Activated CD4-positive, alpha-beta T cell treated with anti-CD3 and anti-CD28 coated beads, Interleukin-10, Interleukin-2, amounts not matched to agents 100 ng/mL and 50 ng/mL, durations not matched to agents 16 hours and 8 hours (primary cell): Measurements from ENCODE around the gene SDCCAG8.
A peak's percentile ranks its signal among the peaks of the same experiment; 100 is the strongest.

Source experiments
- DNase-seq: peaks from one replicate; pipeline ENCODE4 v3.0.0-alpha.2; 2020

The SDCCAG8 gene

GRCh38 chr1:243394601-243395464 lies 139.0 kb downstream of the SDCCAG8 start:
- no peak for DNase-seq

DNA sequence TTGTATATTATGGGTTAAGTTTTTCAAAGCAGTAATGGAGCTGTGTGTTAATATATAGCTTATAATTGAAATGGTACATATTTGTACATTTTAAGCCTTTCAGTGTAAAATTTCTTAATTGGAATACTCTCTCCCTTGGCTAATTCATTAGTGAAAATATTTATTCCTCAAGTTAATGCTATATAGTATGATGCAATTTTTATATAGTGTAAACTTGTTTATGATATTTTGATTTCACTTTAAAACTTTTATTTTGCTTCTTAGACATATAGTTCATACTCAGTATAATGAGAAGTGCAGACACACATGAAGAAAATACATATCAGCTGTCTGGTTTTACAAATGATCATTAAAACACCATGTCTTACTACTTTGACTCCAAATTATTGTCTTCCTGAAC lies 140.6 kb downstream of the SDCCAG8 start:
- no peak for DNase-seq

DNA sequence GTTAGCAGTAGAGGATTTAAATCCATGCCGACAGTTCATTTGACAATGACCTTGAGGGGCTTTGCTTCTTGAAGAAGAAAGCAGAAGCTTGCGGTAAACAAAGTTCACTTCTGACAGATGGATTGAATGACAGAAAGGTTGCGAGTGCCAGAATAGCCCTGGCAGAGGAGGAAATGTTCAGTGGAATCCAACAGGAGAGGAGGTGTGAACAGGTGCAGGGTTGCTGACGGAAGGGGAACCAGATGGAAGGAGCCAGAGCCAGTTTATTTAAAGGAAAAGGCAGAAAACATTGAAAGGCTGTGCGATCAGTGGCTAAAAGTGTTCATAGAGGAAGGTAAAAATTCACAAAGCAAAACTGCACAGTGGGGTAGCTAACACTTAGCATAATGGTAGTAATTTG lies 141.0 kb downstream of the SDCCAG8 start:
- DNase-seq: no peak

DNA sequence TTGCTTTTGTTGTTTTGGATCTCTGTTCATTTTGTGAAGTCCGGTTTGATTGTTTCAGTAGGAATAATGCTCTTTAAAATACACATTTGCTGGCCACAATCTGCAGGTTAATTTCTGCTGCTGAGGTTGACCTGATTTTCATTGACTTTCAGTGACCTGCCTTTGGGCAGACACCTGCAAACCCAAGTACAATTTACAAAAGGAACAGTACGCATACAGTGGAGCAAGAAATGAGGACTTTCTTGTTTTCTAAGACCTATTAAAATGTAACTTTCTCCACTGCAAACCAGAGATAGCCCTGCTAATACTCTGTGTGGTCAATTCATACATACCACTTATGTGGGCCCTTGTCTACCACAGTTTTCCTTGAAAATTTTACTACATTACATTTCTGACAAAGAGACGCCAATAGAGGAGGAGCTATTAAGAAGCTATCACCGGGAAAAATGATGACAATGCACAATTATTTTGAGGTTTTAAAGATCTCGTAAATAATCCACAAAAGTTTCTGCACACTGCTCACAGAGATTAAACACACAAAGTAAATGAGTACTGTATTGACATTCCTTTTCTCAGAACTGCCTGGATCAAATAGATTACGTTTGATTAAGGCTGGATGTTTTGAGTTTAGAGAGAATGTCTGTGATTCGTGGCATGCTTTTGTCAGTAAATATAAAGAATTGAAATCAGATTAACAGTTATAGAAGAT lies 141.9 kb downstream of the SDCCAG8 start:
- no peak for DNase-seq

DNA sequence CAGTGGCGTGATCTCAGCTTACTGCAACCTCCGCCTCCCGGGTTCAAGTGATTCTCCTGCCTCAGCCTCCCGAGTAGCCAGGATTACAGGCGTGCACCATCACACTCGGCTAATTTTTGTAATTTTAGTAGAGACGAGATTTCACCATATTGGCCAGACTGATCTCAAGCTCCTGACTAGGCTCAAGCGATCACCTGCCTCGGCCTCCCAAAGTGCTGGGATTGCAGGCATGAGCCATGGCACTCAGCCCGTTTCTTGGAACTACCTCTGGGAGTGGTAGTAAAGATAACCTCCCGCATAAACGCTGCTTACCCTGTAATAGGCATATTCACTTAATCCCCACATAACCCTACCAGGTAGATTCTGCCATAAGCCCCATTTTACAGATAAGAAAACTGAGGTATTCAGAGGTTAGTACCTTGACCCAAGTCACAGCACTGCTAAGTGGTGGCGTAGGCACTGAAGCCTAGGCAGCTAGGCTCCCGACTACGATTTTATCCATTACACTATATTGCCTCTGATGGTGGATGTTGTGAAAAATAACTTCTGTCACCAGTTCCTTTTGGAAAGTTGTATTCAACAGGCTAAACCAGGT lies 143.8 kb downstream of the SDCCAG8 start:
- no peak for DNase-seq

GRCh38 chr1:243402868-243403267 lies 147.0 kb downstream of the SDCCAG8 start:
- no peak for DNase-seq

DNA sequence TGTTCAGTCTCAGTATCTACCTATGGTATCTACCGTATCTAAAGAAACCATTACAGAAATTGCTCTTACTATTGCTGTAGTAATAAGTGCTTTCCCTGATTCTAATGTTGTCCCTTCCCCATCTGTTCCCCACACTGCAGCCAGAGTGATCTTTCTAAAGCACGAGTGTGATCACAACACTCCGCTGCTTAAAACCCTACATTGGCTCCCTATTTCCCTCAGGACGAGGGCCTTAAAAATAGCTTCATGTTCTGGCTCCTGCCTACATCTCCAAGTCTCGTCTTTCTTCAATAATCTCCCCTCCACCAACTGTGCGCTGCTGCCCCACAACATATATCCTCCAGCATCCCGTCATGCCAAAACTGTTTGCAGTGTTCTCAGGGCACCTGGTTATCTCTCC lies 150.6 kb downstream of the SDCCAG8 start:
- no peak for DNase-seq

- DNase-seq: no peak
These were observed 151.6 kb downstream of the SDCCAG8 start for GRCh38 chr1:243407284-243408018.

GRCh38 chr1:243408479-243408878 lies 152.6 kb downstream of the SDCCAG8 start:
- DNase-seq: no peak

DNA sequence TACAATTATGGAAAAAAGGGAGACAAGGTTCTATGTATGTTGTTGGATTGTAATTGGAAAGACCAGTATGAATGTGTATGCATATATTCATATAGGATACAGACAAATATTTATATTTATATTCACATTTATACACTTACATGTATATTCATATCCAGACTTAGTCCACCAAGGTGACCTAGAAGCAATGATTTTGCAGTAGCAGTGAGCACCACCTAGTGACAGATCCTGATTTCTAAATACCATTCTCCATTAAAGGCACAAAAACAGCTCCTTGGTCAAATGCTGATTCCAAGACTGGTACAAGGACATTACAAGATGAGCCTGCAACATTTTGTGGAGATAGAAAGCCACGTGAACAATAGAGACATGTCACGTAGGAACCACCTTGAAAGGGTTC lies 153.4 kb downstream of the SDCCAG8 start:
- peak; percentile 32 for DNase-seq

- DNase-seq: no peak
These were observed 155.6 kb downstream of the SDCCAG8 start for GRCh38 chr1:243411472-243411871.

DNA sequence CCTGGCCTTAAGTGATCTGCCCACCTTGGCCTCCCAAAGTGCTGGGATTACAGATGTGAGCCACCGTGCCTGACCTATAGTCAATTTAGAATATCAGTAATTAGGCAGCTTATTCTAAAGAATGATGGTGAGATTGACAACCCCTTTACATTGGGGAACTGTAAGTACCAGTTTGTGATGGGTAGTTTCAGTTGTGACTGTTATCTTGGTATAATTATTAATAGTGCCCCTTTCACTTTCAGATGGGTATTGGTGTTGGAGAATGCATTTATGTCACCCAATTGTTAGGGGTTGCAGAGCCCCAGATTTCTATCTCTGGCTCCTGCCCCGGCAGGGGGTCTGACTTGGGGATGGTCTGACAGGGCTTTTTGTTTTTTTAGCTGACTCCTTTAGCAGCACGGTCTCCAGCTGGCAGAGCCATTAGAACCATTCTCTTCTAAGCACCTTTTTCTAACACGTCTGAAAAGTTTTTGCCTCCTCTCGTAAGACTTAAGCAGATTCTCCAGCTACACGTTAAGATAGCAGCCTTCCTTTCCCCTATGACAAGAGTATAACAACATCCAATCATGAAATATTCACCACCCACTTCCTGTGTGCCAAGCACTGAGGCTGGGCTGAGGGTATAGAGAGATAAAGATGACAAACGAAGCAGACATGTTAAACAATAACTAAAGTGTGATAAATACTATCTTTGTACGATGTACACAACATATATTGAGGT lies 157.8 kb downstream of the SDCCAG8 start:
- no peak for DNase-seq

DNA sequence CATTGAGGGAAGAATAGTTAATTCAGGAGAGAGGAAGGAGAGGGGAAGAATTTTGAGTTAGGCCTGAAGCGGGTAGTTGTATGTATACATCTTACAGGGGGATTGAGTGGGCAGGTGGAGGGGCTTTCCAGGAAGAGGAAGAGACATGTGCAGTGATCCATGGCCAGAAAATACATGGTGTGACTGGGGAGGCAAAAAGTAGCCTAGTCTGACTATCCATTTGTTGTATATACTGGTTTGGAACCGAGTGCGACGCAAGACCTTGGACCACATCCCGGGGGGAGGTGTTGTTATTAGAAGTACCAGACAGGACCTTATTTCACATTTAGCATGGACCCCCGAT lies 158.3 kb downstream of the SDCCAG8 start:
- no peak for DNase-seq

GRCh38 chr1:243415663-243416408 lies 160.0 kb downstream of the SDCCAG8 start:
- DNase-seq: peak; percentile 17

DNA sequence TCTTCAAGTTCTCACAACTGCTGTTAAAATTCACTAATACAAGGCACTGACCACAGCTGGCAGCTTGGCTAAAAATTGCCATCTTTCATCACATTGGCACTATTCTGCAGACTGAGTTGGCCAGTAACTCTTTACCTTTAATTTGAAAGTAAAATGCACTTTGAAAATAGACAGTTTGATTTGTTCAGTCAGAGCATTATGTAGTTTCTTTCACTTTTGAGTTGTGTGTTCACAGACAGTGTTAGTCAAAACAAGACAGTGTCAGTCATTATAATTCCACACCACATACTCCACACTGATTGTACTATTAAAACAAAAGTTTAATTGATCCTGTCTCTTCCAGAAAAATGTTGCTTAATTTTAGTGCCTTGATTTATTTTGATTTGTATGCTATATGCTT lies 160.7 kb downstream of the SDCCAG8 start:
- peak; percentile 79 for DNase-seq

GRCh38 chr1:243420016-243420945 lies 164.4 kb downstream of the SDCCAG8 start:
- DNase-seq: no peak

DNA sequence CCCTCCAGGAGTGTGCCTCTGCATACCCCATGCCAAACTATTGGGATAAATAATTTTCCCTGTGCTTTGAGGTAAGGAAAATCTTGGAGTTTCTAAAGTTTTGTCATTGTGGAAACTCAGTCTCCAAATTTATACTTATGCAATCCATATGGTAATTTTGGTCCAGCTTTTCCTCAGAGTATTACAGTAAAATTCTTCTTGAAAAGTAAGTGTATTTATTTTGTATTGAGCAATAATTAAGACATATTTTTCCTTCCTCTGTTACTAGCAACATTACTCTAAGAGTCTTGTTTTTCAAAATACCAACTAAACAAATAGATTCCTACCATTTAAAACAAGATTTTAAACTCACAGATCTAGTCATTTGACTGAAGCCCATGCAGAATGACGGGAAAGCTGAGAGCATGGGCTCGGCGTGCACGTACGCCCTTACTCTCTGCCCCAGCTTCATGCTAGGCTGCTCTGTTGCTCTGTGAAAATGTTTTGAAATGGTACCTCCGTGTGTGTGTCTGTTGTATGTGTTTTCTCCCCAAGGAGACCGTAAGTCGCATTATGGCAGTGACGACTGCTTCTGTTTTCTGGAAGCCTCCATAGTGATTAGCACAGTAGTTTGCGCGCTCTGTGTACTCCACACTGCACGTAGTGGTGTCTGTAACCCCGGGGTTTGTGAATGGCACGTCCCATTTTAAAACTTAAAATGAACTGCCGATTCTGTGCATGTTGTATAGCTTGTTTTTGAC lies 165.3 kb downstream of the SDCCAG8 start:
- DNase-seq: no peak

DNA sequence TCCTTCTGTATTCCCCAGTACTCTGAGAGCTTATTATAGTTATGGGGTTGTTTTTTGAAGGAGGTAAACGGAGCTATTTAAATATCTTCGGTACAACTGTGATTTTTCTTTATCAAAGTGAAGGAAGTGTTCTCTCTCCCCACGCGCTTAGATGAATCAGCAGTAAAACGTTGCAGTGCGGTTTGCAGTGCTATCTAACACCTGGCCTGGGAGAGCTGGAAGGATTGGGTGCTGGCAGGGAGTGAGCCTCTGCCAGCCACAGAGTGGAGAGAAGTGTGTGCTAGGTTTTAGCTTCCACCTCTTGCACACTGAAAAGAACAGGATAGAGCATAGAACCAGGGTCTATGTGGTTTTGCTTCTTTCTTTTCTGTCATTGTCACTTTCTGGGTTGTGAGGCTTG lies 165.9 kb downstream of the SDCCAG8 start:
- DNase-seq: peak; percentile 89

GRCh38 chr1:243422362-243422761 lies 166.5 kb downstream of the SDCCAG8 start:
- no peak for DNase-seq

DNA sequence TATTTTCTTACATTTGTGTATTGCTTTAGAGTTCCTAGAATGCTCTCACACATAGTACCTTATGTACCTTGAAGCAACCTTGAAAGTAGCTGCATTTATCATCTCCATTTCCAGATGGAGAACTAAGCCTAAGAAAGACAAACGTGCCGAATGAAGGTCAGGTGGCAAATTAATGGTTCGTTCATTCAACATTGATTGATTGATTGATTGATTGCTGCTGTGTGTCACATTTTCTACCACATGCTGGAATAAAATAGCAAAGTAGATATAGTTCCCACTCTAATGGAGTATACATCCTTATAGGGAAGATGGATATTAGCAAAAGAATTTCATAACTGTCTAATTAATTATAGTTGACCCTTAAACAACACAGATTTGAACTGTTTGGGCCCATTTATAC lies 172.2 kb downstream of the SDCCAG8 start:
- no peak for DNase-seq
